CD4-positive, alpha-beta T cell treated with Interleukin-1 beta for 1 hour (primary cell): Measurements from ENCODE around the gene PLCB4.

ENCODE experiments used
- DNase-seq, 2 donors: peaks; one replicate each; pipeline ENCODE4 v3.0.0-alpha.2; 2020 to 2022

Gene PLCB4

GRCh38 chr20:9185511-9185910 is 116.6 kb downstream of the PLCB4 start:
- no peak for DNase-seq

GRCh38 chr20:9186396-9186795 is 117.5 kb downstream of the PLCB4 start:
- no peak for DNase-seq

GRCh38 chr20:9195031-9195430 is 126.1 kb downstream of the PLCB4 start:
- no peak for DNase-seq

- no peak for DNase-seq
These were observed 127.2 kb downstream of the PLCB4 start for GRCh38 chr20:9196110-9196509.

- no peak for DNase-seq
These were observed 129.6 kb downstream of the PLCB4 start for GRCh38 chr20:9198460-9198859.

DNA sequence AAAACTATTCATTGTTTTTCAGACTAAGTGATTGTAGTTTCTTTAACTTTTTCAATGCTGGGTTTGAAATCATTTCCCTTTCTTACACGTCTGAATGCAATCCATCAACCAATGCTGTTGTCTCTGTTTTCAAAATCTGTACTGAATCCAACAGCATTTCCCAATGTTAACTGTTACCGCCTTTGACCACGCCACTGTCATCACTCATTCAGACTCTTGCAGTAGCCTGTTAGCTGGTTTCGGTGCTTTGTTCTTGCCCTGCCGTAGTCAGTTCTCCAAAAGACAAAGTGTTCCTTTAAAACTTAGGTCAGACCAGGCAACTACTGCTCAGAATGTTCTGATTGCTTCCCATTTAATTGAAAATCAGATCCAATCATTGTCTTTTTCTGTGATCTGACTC is 131.3 kb downstream of the PLCB4 start:
- no peak for DNase-seq

DNA sequence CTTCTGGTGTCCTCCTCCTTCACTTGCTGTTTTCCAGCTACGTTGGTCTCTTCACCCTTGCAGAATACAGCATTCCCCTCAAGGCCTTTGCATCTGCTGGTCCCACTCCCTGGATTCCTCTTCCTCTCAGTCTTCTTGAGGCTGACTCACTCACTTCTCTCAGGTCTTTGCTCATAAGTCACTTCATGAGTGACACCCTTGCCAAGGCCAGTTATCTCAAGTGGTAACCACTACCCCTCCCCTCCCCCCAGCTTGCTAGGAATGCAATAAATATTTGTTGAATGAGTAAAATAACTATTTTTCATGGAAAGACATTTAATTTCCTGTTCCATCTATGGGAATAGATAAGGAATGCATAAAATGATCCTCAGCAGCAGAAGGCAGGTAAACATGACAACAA is 131.7 kb downstream of the PLCB4 start:
- DNase-seq = no peak

DNA sequence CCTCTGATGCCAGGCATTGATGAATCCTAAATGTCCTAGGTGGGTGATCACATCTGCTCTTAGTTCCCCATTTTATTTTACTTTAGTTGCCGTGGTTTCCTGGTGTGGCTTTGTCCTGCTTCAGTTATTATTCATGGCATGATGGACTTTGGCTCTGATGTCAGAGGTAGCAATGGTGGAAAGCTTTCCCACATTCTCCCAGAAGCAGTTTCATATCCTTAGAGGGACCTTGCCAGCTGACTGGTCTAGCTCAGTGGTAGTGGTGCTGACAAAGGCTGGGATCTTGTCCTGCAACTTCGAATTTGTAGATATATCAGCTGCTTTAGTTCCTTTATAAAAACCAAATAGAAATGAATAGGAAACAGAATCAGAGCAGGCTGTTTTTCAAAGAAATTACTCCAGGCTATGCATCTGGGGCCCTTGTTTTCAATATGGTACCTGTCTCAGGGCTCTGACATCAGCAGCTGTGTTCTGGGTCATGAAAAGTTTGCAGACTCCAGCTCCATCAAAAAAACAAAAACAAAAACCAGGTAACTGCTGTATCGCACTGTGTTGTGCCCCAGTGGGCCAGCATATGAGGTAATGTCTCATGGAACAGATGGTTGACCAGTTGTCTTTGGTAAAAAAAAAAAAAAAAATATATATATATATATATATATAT is 133.7 kb downstream of the PLCB4 start:
- no peak for DNase-seq

- no peak for DNase-seq
These were observed 134.2 kb downstream of the PLCB4 start for GRCh38 chr20:9203081-9203447.

DNA sequence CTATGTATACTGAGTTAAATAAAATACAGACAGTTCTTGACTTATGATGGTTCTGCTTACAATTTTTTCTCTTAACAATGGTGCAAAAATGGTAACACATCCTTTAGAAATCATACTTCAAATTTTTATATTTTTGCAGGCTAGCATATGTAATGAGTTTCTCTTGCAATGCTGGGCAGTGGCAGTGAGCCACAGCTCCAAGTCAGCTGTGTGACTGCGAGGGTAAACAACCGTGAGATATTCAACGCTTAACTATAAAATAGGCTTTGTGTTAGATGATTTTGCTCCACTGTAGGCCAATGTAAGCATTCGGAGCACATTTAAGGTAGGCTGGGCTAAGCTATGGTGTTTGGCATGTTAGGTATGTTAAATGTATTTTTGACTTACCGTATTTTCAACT is 136.1 kb downstream of the PLCB4 start:
- no peak for DNase-seq

DNA sequence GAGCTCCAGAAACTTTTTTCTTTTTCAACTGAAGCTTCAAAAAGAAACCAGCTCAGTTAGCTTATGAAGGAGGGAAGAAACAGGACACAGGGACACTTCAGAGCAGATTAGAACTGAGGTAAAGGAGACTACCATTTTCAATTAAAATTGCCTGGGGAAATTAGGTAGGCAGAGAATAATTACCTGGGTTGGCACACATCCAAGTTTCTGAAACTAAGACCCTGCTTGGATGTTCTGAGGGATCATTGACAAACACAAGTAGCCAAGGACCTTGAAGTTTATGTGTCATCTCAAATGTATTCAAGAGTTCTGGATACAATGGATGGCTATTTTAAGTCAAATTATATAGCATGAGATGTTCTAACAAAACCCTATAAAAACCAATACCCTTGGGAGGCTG is 137.6 kb downstream of the PLCB4 start:
- no peak for DNase-seq

DNA sequence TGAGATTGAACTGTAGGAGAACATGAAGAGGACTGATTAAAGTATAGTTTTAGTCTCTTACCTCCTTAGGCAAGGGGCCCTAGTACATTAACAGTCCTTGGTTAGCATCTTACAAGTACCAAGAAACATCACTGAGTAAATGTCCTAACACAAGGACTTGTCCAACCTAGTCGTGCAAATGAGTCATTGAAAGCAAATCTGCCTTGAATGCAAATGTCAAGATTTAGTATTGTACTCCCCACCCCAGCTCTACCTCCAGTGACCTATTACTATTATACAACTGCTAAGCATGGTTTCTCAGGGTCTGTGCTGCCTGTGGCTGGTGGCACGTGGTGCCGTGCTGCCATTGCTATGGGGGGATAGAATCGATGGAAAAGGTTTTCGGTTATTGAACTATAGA is 138.4 kb downstream of the PLCB4 start:
- no peak for DNase-seq

GRCh38 chr20:9210356-9210755 is 141.5 kb downstream of the PLCB4 start:
- no peak for DNase-seq

DNA sequence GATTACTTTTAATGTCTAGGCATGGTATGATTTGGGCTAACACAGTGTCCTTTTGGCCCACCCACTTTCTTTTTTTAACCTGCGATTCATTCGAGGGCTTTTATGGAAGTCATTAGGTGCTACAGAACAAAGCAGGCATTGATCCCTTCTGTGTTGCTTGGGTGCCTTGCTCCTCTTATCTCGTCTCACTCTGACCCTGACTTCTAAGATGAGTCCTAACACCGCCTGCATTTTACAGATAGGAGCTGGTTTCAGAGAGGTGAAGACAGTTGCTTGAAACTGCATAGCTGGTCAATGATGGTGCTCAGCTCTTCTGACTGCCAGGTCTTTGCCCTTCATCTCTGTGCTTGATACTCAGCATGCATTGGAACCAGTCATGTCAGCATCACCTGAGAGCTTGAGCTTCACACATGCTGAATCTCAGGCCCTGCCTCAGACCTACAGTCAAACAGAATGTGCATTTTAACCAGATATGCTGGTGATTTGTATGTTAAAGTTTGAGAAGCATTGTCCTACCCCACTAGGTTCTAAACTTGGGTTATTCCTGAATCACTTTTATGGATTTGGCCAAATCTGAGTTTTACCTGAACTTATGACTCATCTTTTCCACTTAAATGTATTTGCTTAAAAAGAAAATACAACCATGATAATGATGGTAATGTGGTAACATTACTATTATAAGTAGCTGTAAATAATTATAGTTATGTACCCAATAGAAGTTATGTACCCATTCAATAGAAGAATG is 142.3 kb downstream of the PLCB4 start:
- DNase-seq = no peak

- no peak for DNase-seq
These were observed 143.8 kb downstream of the PLCB4 start for GRCh38 chr20:9212735-9213134.

- no peak for DNase-seq
These were observed 145.8 kb downstream of the PLCB4 start for GRCh38 chr20:9214685-9215084.

DNA sequence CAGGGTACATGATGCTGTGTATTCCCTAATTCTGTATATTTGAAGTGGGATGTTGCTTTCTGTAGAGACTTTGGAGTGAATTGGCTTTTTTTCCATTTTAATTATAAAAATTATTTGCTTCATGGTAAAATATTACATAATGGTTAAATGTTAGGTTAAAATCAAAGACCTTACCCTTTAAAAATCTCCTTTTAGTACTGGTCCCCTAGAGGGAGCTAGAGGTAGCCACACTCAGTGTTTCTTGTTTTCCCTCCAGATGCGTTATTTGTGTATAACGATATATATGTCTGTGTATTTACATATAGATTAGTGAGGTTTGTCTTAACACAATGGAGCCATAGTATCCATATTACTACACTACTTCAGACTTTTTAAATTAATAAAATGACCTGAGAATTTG is 146.7 kb downstream of the PLCB4 start:
- DNase-seq = no peak

- no peak for DNase-seq
These were observed 149.7 kb downstream of the PLCB4 start for GRCh38 chr20:9218531-9218961.

DNA sequence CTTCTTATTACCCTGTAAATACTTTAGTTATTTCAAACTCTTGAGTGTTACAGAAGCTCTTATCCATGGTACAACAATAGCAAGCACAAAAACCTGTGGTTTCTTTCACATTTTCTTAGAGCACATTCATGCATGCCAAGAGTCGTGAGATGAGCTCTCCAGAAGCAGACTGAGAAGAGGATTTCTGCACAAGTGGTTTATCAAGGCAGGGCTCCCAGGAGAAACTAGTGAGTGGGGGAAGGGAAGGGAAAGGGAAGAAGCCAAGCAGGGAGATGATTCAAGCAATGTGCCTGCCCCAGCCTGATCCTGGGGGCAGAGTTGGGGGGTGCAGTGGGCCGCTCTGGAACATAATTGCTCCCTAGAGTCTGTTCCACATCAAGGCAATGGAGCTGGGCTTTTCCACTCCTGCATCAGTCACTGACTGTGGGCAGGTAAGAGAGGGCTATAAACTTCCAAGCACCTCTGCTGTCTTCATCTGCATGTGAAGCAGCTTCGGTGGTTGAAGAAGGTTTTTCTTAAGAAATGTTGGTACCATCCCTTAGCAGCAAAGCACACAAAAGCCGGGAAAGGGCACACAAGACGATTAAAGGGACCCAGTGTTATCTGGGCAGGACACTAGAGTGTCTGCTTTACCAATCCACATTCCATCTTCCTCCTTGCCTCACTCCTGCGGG is 152.1 kb downstream of the PLCB4 start:
- DNase-seq = no peak

DNA sequence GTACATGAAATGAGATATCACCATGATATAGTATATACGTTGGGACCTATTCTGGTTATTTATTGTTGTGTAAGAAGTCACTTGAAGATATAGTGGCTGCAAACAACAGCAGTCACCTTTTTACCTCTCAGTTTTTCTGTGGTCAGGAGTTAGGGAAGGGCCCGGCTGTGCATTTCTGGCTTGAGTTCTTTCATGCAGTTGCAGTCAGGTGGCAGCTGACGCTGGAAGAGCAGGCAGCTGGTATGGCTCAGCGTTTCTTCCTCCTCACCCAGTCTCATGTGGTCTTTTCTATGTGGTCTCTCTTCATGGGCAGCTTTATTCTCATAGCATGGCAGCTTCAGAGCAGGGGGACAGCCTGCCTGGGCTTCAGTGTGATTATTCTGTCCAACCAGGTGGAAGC is 154.4 kb downstream of the PLCB4 start:
- DNase-seq = no peak

GRCh38 chr20:9225879-9226278 is 157.0 kb downstream of the PLCB4 start:
- no peak for DNase-seq

DNA sequence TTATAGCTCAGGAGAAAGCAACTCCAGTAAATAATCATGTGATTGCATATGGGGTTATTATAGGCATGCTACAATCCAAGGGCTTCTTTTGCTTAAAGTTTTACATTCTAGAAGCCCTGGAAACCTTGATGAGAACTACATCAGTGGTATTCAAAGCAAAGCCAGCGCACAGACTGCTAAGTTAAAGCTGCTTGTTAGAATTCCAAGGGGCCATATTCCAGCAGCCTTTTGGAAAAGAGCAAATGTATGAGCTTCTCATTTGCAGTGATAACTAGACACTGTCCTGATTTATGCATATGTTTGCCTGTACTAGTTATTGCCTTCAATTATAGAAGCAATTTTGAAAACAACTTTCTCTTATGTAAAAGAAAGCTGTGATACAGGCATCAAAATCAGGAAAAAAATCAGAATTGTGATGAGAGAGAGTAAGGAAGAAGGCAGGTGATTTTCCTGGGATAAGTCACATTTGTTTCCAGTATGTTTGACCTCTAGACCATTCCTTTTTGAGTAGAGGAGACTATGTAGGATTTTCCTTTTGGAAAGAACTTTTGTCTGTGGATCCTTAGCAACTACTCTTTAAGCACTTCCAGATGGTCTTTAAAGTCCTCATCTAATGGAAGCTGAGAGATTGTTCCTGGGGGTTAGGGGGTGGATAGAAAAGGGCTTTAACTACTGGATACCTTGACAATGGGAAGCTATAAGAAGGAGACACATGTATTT is 159.2 kb downstream of the PLCB4 start:
- no peak for DNase-seq

GRCh38 chr20:9228774-9229450 is 160.0 kb downstream of the PLCB4 start:
- DNase-seq = no peak
